LNCAP (cell line): ENCODE data around the gene CD1D.

Experiments
- CTCF ChIP-seq: fragments of 450-650 bp; IDR thresholded peaks from 2 replicates; pipeline ENCODE4 v1.5.1; 2017; ENCODE audit warnings: mild to moderate bottlenecking

The CD1D gene

GRCh38 chr1:158191299-158191698 is 10.6 kb downstream of the CD1D start:
- no peak for TF ChIP-seq CTCF

GRCh38 chr1:158196461-158196860 is 15.8 kb downstream of the CD1D start:
- no peak for TF ChIP-seq CTCF

- TF ChIP-seq CTCF: no peak
Observed at GRCh38 chr1:158199849-158200248, 19.2 kb downstream of the CD1D start.

GRCh38 chr1:158200527-158200926 is 19.8 kb downstream of the CD1D start:
- TF ChIP-seq CTCF: no peak

GRCh38 chr1:158203693-158204457 is 23.2 kb downstream of the CD1D start:
- TF ChIP-seq CTCF: peak; percentile 87

- no peak for TF ChIP-seq CTCF
Observed at GRCh38 chr1:158204458-158204827, 23.7 kb downstream of the CD1D start.

- TF ChIP-seq CTCF: no peak
Observed at GRCh38 chr1:158208586-158209116, 28.0 kb downstream of the CD1D start.
